IPS-15b (cell line): ENCODE data around the gene SH3TC2.

ENCODE experiments used
- H3K27me3 ChIP-seq: one replicate; pipeline ENCODE4 v1.6.1; 2013; ENCODE audit warnings: low read length; ENCODE audit not compliant: control insufficient read depth, insufficient read depth
- H3K36me3 ChIP-seq: one replicate; pipeline ENCODE4 v1.6.1; 2013; ENCODE audit warnings: low read length; ENCODE audit not compliant: control insufficient read depth, insufficient read depth
- H3K4me1 ChIP-seq: one replicate; pipeline ENCODE4 v1.6.1; 2013; ENCODE audit warnings: mild to moderate bottlenecking, low read length; ENCODE audit not compliant: control insufficient read depth, insufficient read depth
- H3K4me3 ChIP-seq: one replicate; pipeline ENCODE4 v1.5.1; 2013; ENCODE audit warnings: low read depth, low read length
- H3K9ac ChIP-seq: one replicate; pipeline ENCODE4 v1.6.1; 2013; ENCODE audit warnings: low read depth, mild to moderate bottlenecking, low read length
- H3K9me3 ChIP-seq: one replicate; pipeline ENCODE4 v1.6.1; 2013; ENCODE audit warnings: mild to moderate bottlenecking, low read length; ENCODE audit not compliant: control insufficient read depth, insufficient read depth

The SH3TC2 gene

GRCh38 chr5:148995791-148996190 is 67.1 kb downstream of the SH3TC2 start:
- Histone ChIP-seq H3K4me3 (no peak overlapping the region), H3K27me3 (peaks cover 2% of the 10 kb centered on the region), H3K9me3 (no peaks in the 10 kb centered on the region), H3K4me1 (no peaks in the 10 kb centered on the region), H3K36me3 (no peaks in the 10 kb centered on the region), H3K9ac (no peak overlapping the region)

- Histone ChIP-seq H3K27me3 (no peaks in the 10 kb centered on the region), H3K36me3 (no peaks in the 10 kb centered on the region), H3K4me1 (no peaks in the 10 kb centered on the region), H3K9me3 (no peaks in the 10 kb centered on the region), H3K4me3 (no peak overlapping the region), H3K9ac (no peak overlapping the region)
Measured at GRCh38 chr5:148993283-148993936, 69.5 kb downstream of the SH3TC2 start.

- Histone ChIP-seq H3K9me3 (no peaks in the 10 kb centered on the region), H3K4me3 (no peak overlapping the region), H3K27me3 (no peaks in the 10 kb centered on the region), H3K36me3 (no peaks in the 10 kb centered on the region), H3K4me1 (no peaks in the 10 kb centered on the region), H3K9ac (no peak overlapping the region)
Measured at GRCh38 chr5:148992265-148992664, 70.6 kb downstream of the SH3TC2 start.

- Histone ChIP-seq H3K9me3 (no peaks in the 10 kb centered on the region), H3K27me3 (no peaks in the 10 kb centered on the region), H3K4me1 (no peaks in the 10 kb centered on the region), H3K36me3 (no peaks in the 10 kb centered on the region), H3K4me3 (no peak overlapping the region), H3K9ac (no peak overlapping the region)
Measured at GRCh38 chr5:148991566-148991965, 71.3 kb downstream of the SH3TC2 start.

- Histone ChIP-seq H3K36me3 (no peaks in the 10 kb centered on the region), H3K9ac (no peak overlapping the region), H3K27me3 (no peaks in the 10 kb centered on the region), H3K4me1 (no peaks in the 10 kb centered on the region), H3K4me3 (no peak overlapping the region), H3K9me3 (no peaks in the 10 kb centered on the region)
Measured at GRCh38 chr5:148990817-148991216, 72.0 kb downstream of the SH3TC2 start.

GRCh38 chr5:148989567-148989966 is 73.3 kb downstream of the SH3TC2 start:
- H3K36me3 ChIP-seq: no peaks in the 10 kb centered on the region
- no peak overlapping the region for H3K4me3 ChIP-seq
- no peaks in the 10 kb centered on the region for H3K4me1 ChIP-seq
- no peaks in the 10 kb centered on the region for H3K9me3 ChIP-seq
- no peak overlapping the region for H3K9ac ChIP-seq
- no peaks in the 10 kb centered on the region for H3K27me3 ChIP-seq

GRCh38 chr5:148988328-148988727 is 74.5 kb downstream of the SH3TC2 start:
- Histone ChIP-seq H3K4me1 (no peaks in the 10 kb centered on the region), H3K9ac (no peak overlapping the region), H3K4me3 (no peak overlapping the region), H3K36me3 (no peaks in the 10 kb centered on the region), H3K27me3 (no peaks in the 10 kb centered on the region), H3K9me3 (no peaks in the 10 kb centered on the region)

- Histone ChIP-seq H3K9me3 (no peaks in the 10 kb centered on the region), H3K9ac (no peak overlapping the region), H3K27me3 (no peaks in the 10 kb centered on the region), H3K4me1 (no peaks in the 10 kb centered on the region), H3K36me3 (no peaks in the 10 kb centered on the region), H3K4me3 (no peak overlapping the region)
Measured at GRCh38 chr5:148986636-148987035, 76.2 kb downstream of the SH3TC2 start.

- Histone ChIP-seq H3K9me3 (no peaks in the 10 kb centered on the region), H3K27me3 (no peaks in the 10 kb centered on the region), H3K4me3 (no peak overlapping the region), H3K9ac (no peak overlapping the region), H3K36me3 (no peaks in the 10 kb centered on the region), H3K4me1 (no peaks in the 10 kb centered on the region)
Measured at GRCh38 chr5:148984345-148984744, 78.5 kb downstream of the SH3TC2 start.

- Histone ChIP-seq H3K9me3 (no peaks in the 10 kb centered on the region), H3K4me1 (peaks cover 4% of the 10 kb centered on the region), H3K9ac (no peak overlapping the region), H3K27me3 (no peaks in the 10 kb centered on the region), H3K36me3 (no peaks in the 10 kb centered on the region), H3K4me3 (no peak overlapping the region)
Measured at GRCh38 chr5:148981353-148981752, 81.5 kb downstream of the SH3TC2 start.

- Histone ChIP-seq H3K4me3 (no peak overlapping the region), H3K4me1 (peaks cover 4% of the 10 kb centered on the region), H3K9me3 (no peaks in the 10 kb centered on the region), H3K27me3 (no peaks in the 10 kb centered on the region), H3K9ac (no peak overlapping the region), H3K36me3 (no peaks in the 10 kb centered on the region)
Measured at GRCh38 chr5:148980731-148981130, 82.1 kb downstream of the SH3TC2 start.

GRCh38 chr5:148979083-148979723 is 83.7 kb downstream of the SH3TC2 start:
- Histone ChIP-seq H3K9ac (no peak overlapping the region), H3K4me3 (no peak overlapping the region), H3K36me3 (no peaks in the 10 kb centered on the region), H3K9me3 (no peaks in the 10 kb centered on the region), H3K4me1 (peaks cover 4% of the 10 kb centered on the region), H3K27me3 (no peaks in the 10 kb centered on the region)
